Measurements from ENCODE around the gene STIMATE.

GRCh38 chr3:52915294-52915693 is 17.9 kb upstream of the STIMATE start:
- TF ChIP-seq, protein P1, sequence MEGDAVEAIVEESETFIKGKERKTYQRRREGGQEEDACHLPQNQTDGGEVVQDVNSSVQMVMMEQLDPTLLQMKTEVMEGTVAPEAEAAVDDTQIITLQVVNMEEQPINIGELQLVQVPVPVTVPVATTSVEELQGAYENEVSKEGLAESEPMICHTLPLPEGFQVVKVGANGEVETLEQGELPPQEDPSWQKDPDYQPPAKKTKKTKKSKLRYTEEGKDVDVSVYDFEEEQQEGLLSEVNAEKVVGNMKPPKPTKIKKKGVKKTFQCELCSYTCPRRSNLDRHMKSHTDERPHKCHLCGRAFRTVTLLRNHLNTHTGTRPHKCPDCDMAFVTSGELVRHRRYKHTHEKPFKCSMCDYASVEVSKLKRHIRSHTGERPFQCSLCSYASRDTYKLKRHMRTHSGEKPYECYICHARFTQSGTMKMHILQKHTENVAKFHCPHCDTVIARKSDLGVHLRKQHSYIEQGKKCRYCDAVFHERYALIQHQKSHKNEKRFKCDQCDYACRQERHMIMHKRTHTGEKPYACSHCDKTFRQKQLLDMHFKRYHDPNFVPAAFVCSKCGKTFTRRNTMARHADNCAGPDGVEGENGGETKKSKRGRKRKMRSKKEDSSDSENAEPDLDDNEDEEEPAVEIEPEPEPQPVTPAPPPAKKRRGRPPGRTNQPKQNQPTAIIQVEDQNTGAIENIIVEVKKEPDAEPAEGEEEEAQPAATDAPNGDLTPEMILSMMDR (IDR thresholded peaks at IDR 0.05): no peak
- no peak for TF ChIP-seq EP300 (IDR thresholded peaks at IDR 0.05)
- no peak for TF ChIP-seq POLR2A (IDR thresholded peaks at IDR 0.05)
- no peak for TF ChIP-seq POLR2AphosphoS5 (IDR thresholded peaks at IDR 0.05)
